ENCODE measurements around the gene PTPRN2.

GRCh38 chr7:157981778-157982177 is 605.8 kb downstream of the PTPRN2 start:
- TF ChIP-seq GATA2 (IDR thresholded peaks at IDR 0.05; ENCODE audit: low read depth, low read length) (no peak), GATA3 (IDR thresholded peaks at IDR 0.05; ENCODE audit: low read depth, low read length) (no peak)

All from SH-SY5Y (cell line).